GM12864 (cell line): ENCODE measurements around the gene STOML3.

Experiments used
- DNase-seq: peaks from one replicate; pipeline ENCODE4 v3.0.0-alpha.2; 2011; ENCODE audit warnings: low read depth
- H3K4me3 ChIP-seq: 2 replicates; pipeline ENCODE4 v1.5.1; 2011; ENCODE audit warnings: mild to moderate bottlenecking, low read depth, low read length, control low read depth
- CTCF ChIP-seq: IDR thresholded peaks from 2 replicates; pipeline ENCODE4 v1.5.1; 2011; ENCODE audit warnings: low read depth, mild to moderate bottlenecking, moderate library complexity, low read length, control low read depth, inconsistent platforms; ENCODE audit errors: missing control alignments

The STOML3 gene

GRCh38 chr13:38967446-38967845 lies 23.2 kb downstream of the STOML3 start:
- no peak for TF ChIP-seq CTCF
- no peak for DNase-seq
- H3K4me3 ChIP-seq: no peak overlapping the region

GRCh38 chr13:38965281-38965680 lies 25.4 kb downstream of the STOML3 start:
- no peak for TF ChIP-seq CTCF
- no peak overlapping the region for H3K4me3 ChIP-seq
- DNase-seq: no peak

- TF ChIP-seq CTCF: no peak
- no peak for DNase-seq
- no peak overlapping the region for H3K4me3 ChIP-seq
These were observed 30.5 kb downstream of the STOML3 start for GRCh38 chr13:38960175-38960574.

GRCh38 chr13:38957794-38958592 lies 32.6 kb downstream of the STOML3 start:
- no peak for DNase-seq
- TF ChIP-seq CTCF: no peak
- H3K4me3 ChIP-seq: no peak overlapping the region

- no peak for DNase-seq
- no peak for TF ChIP-seq CTCF
- no peak overlapping the region for H3K4me3 ChIP-seq
These were observed 35.8 kb downstream of the STOML3 start for GRCh38 chr13:38954844-38955243.

- DNase-seq: no peak
- no peak overlapping the region for H3K4me3 ChIP-seq
- no peak for TF ChIP-seq CTCF
These were observed 36.3 kb downstream of the STOML3 start for GRCh38 chr13:38954291-38954690.

- no peak for TF ChIP-seq CTCF
- no peak for DNase-seq
- no peak overlapping the region for H3K4me3 ChIP-seq
These were observed 37.8 kb downstream of the STOML3 start for GRCh38 chr13:38952827-38953226.
